NCI-H510A treated with DMSO at 0.1 percent for 48 hours (cell line): ENCODE data around the gene CYP4X1.
"Not testable (repeated sequence)": the region's sequence is repeated elsewhere in the genome, so short reads cannot be mapped to it uniquely, and the experiment has no call there.

Experiments
- DNase-seq: peaks from one replicate; lab custom pipeline; 2025; lab: John Stamatoyannopoulos, UW

CYP4X1 gene, protein sequence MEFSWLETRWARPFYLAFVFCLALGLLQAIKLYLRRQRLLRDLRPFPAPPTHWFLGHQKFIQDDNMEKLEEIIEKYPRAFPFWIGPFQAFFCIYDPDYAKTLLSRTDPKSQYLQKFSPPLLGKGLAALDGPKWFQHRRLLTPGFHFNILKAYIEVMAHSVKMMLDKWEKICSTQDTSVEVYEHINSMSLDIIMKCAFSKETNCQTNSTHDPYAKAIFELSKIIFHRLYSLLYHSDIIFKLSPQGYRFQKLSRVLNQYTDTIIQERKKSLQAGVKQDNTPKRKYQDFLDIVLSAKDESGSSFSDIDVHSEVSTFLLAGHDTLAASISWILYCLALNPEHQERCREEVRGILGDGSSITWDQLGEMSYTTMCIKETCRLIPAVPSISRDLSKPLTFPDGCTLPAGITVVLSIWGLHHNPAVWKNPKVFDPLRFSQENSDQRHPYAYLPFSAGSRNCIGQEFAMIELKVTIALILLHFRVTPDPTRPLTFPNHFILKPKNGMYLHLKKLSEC

GRCh38 chr1:47023268-47024140 is at the start of gene CYP4X1:
CYP4X1 (plus strand) TSS chr1:47023669; CDS start chr1:47023818, 149 bp downstream.
- no peak for DNase-seq

GRCh38 chr1:46983166-46983829 is 40.2 kb upstream of the CYP4X1 start:
- no peak for DNase-seq

DNA sequence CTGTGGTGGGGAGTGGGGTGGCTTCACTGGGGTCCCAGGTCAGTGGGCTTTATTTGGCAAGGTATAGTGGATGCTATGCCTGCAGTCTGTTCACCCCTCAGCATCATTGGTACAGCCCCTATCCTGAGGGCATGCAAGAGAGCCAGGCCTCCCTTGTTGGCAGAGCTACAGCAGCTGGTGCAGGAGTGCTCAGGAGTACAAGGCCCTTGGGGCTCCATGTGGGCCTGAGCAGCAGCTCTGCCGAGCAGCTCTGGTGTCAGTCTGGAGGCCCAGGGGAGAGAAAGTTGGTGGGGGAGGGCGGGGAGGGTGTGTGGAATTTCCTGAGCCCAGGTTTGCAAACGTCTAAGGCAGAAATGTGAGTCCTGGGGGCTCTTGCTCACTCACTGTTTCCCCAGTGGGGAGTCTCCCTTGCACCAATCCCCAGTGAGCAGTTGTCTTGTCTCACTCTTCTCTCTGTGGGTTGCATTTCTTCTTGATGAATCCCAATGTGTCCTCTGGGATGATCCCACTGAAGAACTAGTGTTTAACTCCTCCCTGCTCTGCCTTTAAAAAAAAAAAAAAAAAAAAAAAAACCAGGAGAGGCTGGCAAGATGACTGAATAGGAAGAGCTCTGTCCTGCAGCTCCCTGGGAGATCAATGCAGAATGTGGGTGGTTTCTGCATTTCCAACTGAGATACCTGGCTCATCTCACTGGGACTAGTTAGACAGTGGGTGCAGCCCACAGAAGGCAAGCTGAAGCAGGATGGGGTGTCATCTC is 39.5 kb upstream of the CYP4X1 start:
- no peak for DNase-seq

GRCh38 chr1:46990541-46990940 is 32.9 kb upstream of the CYP4X1 start:
- DNase-seq = not testable (repeated sequence)

GRCh38 chr1:46991083-46991923 is 32.2 kb upstream of the CYP4X1 start:
- peak; percentile 38 for DNase-seq

DNA sequence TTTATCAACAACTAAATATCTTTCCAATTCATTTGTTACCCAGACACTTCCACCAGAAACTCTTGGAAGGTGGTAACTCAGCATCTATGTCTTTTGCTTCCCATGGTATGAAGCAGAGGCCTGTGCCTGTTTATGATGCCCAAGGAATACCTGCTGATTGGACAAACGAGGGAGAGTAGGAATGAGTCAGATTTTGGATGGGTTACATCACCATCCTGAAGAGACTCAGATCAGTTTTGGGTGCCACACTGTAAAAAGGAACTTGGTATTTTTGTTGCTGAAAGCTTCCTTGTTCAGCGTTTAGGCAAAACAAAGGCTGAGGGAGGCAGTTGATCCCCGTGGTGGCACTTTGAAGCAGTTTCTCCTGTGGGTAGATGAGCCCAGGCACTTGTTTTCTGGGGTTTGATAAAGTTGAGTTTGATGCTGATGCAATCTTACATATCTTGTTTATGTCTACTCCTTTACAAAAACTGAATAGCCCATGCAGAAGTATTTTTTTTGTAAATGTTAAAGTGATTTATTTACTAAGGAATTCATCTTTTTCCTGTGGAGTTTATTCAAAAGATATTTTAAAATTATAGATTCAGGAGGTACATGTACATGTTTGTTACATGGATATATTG is 26.7 kb upstream of the CYP4X1 start:
- DNase-seq = no peak

DNA sequence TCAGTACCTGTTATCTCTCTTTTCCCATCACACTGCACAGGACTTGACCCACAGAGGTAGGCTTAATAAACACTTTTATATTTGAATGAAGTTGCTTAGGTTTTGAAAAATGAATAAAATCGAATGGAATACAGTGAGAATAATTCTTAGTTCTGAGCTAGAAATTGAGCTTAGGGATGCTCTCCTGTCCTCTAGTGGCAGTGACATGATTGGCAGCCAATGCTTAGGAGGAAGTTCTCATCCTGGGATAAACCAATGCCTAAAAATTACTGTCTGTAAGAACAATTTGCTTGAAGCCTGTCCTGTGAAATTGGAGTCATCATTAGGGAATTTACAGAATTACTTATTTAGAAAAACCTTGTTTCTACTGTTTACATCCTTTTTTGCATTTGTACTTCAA is 21.3 kb upstream of the CYP4X1 start:
- DNase-seq = no peak

DNA sequence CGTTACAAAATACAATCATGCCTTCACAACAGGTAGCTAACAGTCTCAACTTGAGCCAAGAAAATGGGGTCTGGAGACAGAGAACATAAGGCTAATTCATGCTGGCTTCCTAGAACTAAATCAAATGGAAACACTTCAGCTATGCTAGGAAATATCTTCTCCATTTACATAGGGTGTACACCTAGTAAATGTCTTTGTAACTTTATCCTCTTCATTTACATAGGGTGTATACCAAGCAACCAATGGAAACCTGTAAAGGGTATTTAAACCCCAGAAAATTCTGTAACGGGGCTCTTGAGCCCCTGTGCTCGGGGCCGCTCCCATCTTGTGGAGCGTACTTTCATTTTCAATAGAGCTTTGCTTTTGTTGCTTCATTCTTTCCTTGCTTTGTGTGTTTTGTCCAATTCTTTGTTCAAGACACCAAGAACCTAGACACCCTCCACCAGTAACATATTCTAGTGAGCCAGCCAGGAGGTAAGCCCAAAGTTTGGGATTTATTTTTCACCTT is 19.5 kb upstream of the CYP4X1 start:
- DNase-seq = no peak

GRCh38 chr1:47006437-47006836 is 17.0 kb upstream of the CYP4X1 start:
- not testable (repeated sequence) for DNase-seq

DNA sequence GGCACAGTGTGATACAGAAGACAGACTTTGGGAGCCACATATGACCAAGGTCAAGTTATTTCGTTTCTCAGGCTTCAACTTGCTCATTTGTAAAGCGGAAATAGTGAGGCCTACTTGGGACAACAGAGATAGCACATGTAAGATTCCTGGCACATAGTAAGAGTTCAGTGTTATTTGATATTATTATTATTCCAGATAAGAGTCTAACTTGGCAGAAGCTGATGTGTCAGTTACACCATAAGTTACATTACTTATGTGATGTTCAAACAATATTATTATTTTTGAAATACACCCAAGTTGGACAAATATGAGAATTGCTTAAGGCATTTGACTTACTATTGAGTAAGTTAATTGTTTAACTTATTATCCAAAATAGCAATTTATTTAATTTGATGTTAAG is 10.2 kb upstream of the CYP4X1 start:
- no peak for DNase-seq

- no peak for DNase-seq
These were observed 2.4 kb upstream of the CYP4X1 start for GRCh38 chr1:47021070-47021469.

DNA sequence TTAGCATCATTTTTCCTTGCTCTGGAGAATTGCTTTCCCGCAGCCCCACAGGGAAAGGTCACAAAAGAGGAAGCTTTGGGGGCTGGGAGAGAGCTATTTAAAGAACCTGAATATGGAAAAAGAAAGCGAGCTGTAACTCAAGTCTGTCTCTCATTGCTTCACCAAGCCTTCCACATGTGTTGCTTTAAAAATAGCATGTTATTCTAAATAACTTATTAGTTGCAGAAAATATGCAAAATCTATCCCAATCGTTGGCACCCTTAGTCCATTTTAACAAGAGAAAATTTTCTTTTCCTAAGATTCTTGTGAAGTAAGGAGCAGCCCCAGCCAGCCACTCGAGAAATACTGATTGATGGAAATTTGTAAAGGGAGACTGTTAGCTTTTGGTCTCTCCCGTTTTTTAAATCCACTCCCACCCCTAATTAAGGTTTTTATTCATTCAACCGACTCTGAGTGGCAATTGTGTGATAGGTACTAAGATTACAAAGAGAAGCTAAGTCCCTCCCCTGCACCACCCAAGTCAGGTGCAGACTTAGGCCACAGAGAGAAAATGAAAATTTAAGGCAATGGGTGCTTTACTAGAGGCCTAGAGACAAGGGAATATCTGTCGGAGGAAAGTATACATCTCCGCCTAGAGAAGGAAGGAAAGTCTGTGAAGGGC is 802 bp downstream of the CYP4X1 start:
- DNase-seq = no peak

GRCh38 chr1:47030170-47030805 is 6.8 kb downstream of the CYP4X1 start:
- no peak for DNase-seq

GRCh38 chr1:47031059-47031458 is 7.6 kb downstream of the CYP4X1 start:
- no peak for DNase-seq

GRCh38 chr1:47031585-47031984 is 8.1 kb downstream of the CYP4X1 start:
- no peak for DNase-seq

DNA sequence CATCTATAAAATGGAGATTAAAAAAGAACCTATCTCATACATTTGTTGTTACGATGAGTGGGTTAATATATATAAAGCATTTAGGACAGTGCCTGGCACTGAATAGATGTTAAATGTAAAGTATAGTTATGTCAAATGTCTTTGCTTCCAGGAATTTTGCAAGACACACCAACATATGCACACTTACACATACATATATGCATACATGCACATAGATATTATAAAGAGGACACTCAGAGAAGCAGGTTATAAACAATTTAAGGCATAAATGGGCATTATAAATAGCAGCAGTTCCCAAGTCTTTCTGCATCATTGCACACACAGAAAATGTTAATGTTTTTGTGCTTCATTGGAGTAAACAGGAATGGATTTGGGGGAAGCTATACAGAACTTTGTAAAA is 13.3 kb downstream of the CYP4X1 start:
- DNase-seq = no peak

- no peak for DNase-seq
These were observed 35.9 kb downstream of the CYP4X1 start for GRCh38 chr1:47059376-47059775.

- no peak for DNase-seq
These were observed 43.7 kb downstream of the CYP4X1 start, which contains the start of gene CYP4Z1 for GRCh38 chr1:47067097-47067594. CYP4Z1 (plus strand) TSS chr1:47067231; CDS start chr1:47067491, 260 bp downstream.

DNA sequence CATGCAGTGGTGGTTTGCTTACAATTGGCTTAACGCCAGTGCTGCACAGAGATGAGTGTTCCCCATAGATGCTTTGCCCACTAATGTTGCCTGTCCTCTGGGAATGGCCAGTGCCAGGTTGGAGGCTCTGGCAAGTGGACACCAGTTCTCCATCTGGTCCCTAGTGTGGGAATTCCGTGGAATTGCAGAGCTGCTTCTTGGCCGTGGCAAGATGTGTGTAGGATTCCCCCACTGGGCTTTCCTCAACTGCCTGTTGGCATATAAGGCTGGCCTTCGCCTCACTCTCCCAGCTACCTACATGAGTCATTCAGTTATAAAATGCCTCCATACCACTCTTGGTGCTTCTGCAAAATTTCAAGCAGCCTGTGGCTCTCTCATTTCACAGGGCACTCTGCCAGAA is 45.6 kb downstream of the CYP4X1 start:
- DNase-seq = not testable (repeated sequence)
